Testis (tissue), 3 donors: ENCODE results near the gene SHB. TPM values are rescaled to one million over a fixed set of nuclear protein-coding genes. Genes with fewer than 3 reads are reported as not detected.

ENCODE experiments used
- DNase-seq: peaks from one replicate; pipeline ENCODE4 v3.0.0-alpha.2; 2019
- H3K27ac ChIP-seq, 2 donors: fragments of 200-600 bp; sonication (generic); one replicate each; pipeline ENCODE4 v1.5.1; 2019
- H3K27me3 ChIP-seq: fragments of 200-600 bp; sonication (generic); one replicate; pipeline ENCODE4 v1.5.1; 2019
- H3K36me3 ChIP-seq: fragments of 200-600 bp; sonication (generic); one replicate; pipeline ENCODE4 v1.5.1; 2017; ENCODE audit warnings: low read depth; ENCODE audit errors: missing control alignments
- H3K4me1 ChIP-seq: fragments of 200-600 bp; sonication (generic); one replicate; pipeline ENCODE4 v1.5.1; 2019
- H3K4me3 ChIP-seq, 2 donors: fragments of 200-600 bp; sonication (generic); one replicate each; pipeline ENCODE4 v1.5.1; 2017 to 2019
- H3K9me3 ChIP-seq: fragments of 200-600 bp; sonication (generic); one replicate; pipeline ENCODE4 v1.5.1; 2017
- POLR2A ChIP-seq: fragments of 450-650 bp; IDR thresholded peaks from one replicate; pipeline ENCODE4 v1.6.1; 2017; ENCODE audit warnings: antibody characterized with exemption, mild to moderate bottlenecking, moderate library complexity
- WGBS, 2 donors: methylation state at CpG; one replicate each; pipeline ENCODE4 v1.1.5; 2018; 5-methylcytosine and 5-hydroxymethylcytosine counted together
- intact Hi-C: fragments of 100-400 bp; cut with DNase I; formaldehyde crosslinking; loops from one replicate; pipeline ENCODE4 v1.15.1; 2023; ENCODE audit warnings: low total_unique reads
- polyA plus RNA-seq: library from polyadenylated mRNA; stranded (reverse); fragments of 350-450 nt; fragmentation: Illumina TruSeq; extraction: RNeasy Lipid Tissue Mini Kit (QIAGEN cat#74804); gene quantifications from one replicate; pipeline ENCODE4 v1.2.3, GENCODE V29; 2014; ENCODE audit warnings: low read depth, low replicate concordance; ENCODE audit not compliant: insufficient read depth
- total RNA-seq, 2 donors: library from RNA; depleted of rRNA; stranded (reverse); fragments of >200 nt; gene quantifications; one replicate each; pipeline ENCODE4 v1.2.3, GENCODE V29; 2016
- TF ChIP-seq, protein P1 (sequence below), 3 experiments: fragments of 450-650 bp in 2 of 3; fragments of 200-600 bp in 1 of 3; sonication (generic) in 1 of 3; IDR thresholded peaks; one replicate each; pipeline ENCODE4 v1.5.1; 2016 to 2019; ENCODE audit warnings: antibody characterized with exemption in 3 of 3, mild to moderate bottlenecking in 2 of 3, moderate library complexity in 1 of 3

Gene SHB
- total and polyA plus RNA-seq, 3 donors from 2014 or later, result 8.6 to 22.3 (median 21.2) TPM

- Histone ChIP-seq H3K27ac (no peak overlapping the region), H3K27me3 (no peaks in the 10 kb centered on the region), H3K4me3 (no peak overlapping the region), H3K36me3 (no peaks in the 10 kb centered on the region), H3K9me3 (no peaks in the 10 kb centered on the region), H3K4me1 (no peaks in the 10 kb centered on the region)
- intact Hi-C loops, result no loop called here
- WGBS, 2 donors, result 75 to 82% methylated on average over 8 to 9 of the region's 9 CpGs
- DNase-seq, result no peak
- no peak for TF ChIP-seq POLR2A
- TF ChIP-seq, protein P1, sequence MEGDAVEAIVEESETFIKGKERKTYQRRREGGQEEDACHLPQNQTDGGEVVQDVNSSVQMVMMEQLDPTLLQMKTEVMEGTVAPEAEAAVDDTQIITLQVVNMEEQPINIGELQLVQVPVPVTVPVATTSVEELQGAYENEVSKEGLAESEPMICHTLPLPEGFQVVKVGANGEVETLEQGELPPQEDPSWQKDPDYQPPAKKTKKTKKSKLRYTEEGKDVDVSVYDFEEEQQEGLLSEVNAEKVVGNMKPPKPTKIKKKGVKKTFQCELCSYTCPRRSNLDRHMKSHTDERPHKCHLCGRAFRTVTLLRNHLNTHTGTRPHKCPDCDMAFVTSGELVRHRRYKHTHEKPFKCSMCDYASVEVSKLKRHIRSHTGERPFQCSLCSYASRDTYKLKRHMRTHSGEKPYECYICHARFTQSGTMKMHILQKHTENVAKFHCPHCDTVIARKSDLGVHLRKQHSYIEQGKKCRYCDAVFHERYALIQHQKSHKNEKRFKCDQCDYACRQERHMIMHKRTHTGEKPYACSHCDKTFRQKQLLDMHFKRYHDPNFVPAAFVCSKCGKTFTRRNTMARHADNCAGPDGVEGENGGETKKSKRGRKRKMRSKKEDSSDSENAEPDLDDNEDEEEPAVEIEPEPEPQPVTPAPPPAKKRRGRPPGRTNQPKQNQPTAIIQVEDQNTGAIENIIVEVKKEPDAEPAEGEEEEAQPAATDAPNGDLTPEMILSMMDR (IDR thresholded peaks at IDR 0.05), result no peak
Measured at GRCh38 chr9:37927132-37927531, 141.9 kb downstream of the SHB start.

- Histone ChIP-seq H3K27me3 (no peaks in the 10 kb centered on the region), H3K27ac (no peak overlapping the region), H3K4me1 (no peaks in the 10 kb centered on the region), H3K4me3 (no peak overlapping the region), H3K36me3 (no peaks in the 10 kb centered on the region), H3K9me3 (no peaks in the 10 kb centered on the region)
- no peak for TF ChIP-seq POLR2A
- TF ChIP-seq, protein P1 (IDR thresholded peaks at IDR 0.05), result no peak
- DNase-seq, result no peak
- WGBS, 2 donors, result 67 to 80% methylated on average over 1 of the region's 1 CpG
- intact Hi-C loops, result no loop called here
Measured at GRCh38 chr9:37926737-37927118, 142.3 kb downstream of the SHB start.

- Histone ChIP-seq H3K9me3 (no peaks in the 10 kb centered on the region), H3K36me3 (no peaks in the 10 kb centered on the region), H3K27ac (no peak overlapping the region), H3K4me3 (no peak overlapping the region), H3K4me1 (no peaks in the 10 kb centered on the region), H3K27me3 (no peaks in the 10 kb centered on the region)
- intact Hi-C loops, result no loop called here
- no peak for DNase-seq
- 89 to 91% methylated on average over 14 to 15 of the region's 15 CpGs for WGBS, 2 donors
- no peak for TF ChIP-seq POLR2A
- TF ChIP-seq, protein P1 (IDR thresholded peaks at IDR 0.05), result no peak
Measured at GRCh38 chr9:37925786-37926736, 143.0 kb downstream of the SHB start.

GRCh38 chr9:37925006-37925405, 144.0 kb downstream of the SHB start:
- no peaks in the 10 kb centered on the region for H3K4me1 ChIP-seq
- intact Hi-C loops, result no loop called here
- H3K36me3 ChIP-seq, result no peaks in the 10 kb centered on the region
- no peak overlapping the region for H3K27ac ChIP-seq
- WGBS, 2 donors, result 67 to 93% methylated on average over 3 to 6 of the region's 6 CpGs
- no peaks in the 10 kb centered on the region for H3K9me3 ChIP-seq
- H3K27me3 ChIP-seq, result no peaks in the 10 kb centered on the region
- H3K4me3 ChIP-seq, result no peak overlapping the region
- TF ChIP-seq POLR2A, result no peak
- TF ChIP-seq, protein P1 (IDR thresholded peaks at IDR 0.05), result no peak
- DNase-seq, result no peak

DNA sequence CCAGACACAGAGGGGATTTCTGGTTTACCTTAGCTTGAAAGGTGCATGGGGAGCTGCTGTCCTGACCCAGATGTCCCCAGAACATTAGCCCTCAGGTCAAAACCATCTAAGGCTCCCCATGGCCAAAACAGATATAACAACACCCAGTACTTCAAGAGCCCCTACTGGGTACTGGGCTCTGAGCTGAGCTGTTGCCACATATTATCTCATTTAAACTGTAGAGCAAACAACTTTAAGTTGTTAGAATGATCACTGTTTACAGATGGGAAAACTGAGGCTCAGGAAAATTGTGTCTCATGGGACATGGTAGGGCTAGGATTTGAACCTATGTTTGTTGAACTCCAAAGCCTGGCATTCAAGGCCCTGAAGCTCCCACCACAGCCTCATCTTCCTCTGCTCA, 144.5 kb downstream of the SHB start:
- intact Hi-C loops, result no loop called here
- Histone ChIP-seq H3K27ac (no peak overlapping the region), H3K36me3 (no peaks in the 10 kb centered on the region), H3K4me1 (no peaks in the 10 kb centered on the region), H3K9me3 (no peaks in the 10 kb centered on the region), H3K4me3 (no peak overlapping the region), H3K27me3 (no peaks in the 10 kb centered on the region)
- no peak for TF ChIP-seq POLR2A
- TF ChIP-seq, protein P1 (IDR thresholded peaks at IDR 0.05), result no peak
- DNase-seq, result no peak
